HuH-7.5 (cell line): ENCODE measurements around the gene NBPF11.
"Not testable (repeated sequence)": the region's sequence is repeated elsewhere in the genome, so short reads cannot be mapped to it uniquely, and the experiment has no call there.

ENCODE experiments used
- DNase-seq: peaks from one replicate; pipeline ENCODE4 v3.0.0; 2011; ENCODE audit warnings: low spot score

The NBPF11 gene

GRCh38 chr1:148149050-148149815 is 2.8 kb downstream of the NBPF11 start:
- not testable (repeated sequence) for DNase-seq

GRCh38 chr1:148147052-148147838 is 4.8 kb downstream of the NBPF11 start:
- DNase-seq, result not testable (repeated sequence)

- DNase-seq, result not testable (repeated sequence)
Measured at GRCh38 chr1:148146191-148146997, 5.7 kb downstream of the NBPF11 start.

GRCh38 chr1:148143223-148143622 is 8.9 kb downstream of the NBPF11 start:
- not testable (repeated sequence) for DNase-seq

DNA sequence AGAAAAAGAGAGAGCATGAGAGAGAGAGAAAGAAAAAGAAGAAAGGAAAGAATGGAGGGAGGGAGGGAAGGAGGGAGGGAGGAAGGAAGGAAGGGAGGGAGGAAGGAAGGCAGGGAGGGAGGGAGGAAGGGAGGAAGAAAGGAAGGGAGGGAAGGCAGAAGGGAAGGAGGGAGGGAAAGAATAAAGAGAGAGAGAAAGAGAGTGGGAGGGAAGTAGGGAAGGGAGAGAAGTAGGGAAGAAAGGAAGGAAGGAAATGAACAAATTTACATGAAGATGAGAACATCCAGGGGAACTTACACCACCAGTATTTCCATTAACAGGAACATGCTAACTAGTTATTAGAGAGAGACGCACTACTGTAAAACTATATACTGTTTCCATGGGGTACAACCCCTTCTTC is 10.1 kb downstream of the NBPF11 start:
- not testable (repeated sequence) for DNase-seq

GRCh38 chr1:148138606-148139005 is 13.5 kb downstream of the NBPF11 start:
- not testable (repeated sequence) for DNase-seq

DNA sequence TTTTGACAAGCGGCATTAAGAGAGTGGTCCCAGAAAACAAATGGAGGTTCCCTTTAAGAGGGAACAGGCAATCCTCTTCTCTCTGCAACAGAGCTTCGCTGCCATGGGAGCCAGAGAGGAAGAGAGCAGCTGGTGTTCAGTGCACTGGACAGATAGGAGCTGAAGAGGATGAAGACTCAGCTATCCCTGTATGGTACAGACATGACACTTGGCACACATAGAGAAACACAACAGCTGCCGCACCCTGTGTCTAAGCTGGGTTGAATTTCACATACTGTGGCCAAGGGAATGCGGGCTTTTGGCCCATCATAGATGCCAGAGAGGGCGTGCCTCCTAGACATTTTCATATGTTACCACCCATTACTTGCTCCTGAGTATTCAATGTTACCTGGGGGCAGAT is 29.7 kb downstream of the NBPF11 start:
- not testable (repeated sequence) for DNase-seq

DNA sequence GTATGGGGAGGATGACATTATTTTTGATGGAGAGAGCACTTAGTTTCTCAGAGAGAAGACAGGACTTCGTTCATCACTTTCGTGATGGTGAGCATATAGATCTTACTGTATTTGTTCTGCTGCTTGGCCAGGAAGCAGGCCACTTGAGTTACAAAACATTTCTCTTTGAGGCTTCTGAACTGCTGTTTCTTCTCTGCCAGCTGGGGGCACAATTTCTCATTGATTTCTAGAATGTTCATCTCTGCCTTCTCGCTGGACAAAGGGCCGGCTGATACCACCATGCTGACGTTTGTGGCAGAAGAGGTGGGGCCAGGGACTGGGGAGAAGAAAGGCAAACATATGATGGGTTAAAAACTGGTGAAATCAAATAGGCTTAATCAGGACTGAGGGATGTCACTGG is 31.7 kb downstream of the NBPF11 start:
- not testable (repeated sequence) for DNase-seq

DNA sequence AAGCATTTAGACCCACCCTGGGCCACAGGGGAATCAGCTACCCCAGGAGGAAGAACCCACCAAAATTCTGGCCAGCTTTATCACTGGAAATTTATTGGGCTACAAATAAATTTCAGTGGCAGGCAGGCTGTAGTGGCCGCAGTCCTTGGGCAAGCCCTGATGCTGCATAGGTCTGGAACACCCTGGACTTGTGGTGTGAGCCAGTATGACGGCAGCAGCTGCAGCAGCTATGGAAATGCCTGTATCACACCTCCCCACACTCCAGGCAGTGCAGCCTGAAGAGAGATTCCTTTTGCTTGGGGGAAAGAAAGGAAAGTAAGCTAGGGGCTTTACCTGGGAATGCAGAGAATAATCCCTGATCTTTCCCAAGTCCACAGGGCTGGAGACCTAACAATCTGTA is 56.3 kb downstream of the NBPF11 start:
- not testable (repeated sequence) for DNase-seq

GRCh38 chr1:148086196-148086595 is 65.9 kb downstream of the NBPF11 start:
- not testable (repeated sequence) for DNase-seq

- DNase-seq, result not testable (repeated sequence)
Measured at GRCh38 chr1:148081205-148081604, 70.9 kb downstream of the NBPF11 start.

DNA sequence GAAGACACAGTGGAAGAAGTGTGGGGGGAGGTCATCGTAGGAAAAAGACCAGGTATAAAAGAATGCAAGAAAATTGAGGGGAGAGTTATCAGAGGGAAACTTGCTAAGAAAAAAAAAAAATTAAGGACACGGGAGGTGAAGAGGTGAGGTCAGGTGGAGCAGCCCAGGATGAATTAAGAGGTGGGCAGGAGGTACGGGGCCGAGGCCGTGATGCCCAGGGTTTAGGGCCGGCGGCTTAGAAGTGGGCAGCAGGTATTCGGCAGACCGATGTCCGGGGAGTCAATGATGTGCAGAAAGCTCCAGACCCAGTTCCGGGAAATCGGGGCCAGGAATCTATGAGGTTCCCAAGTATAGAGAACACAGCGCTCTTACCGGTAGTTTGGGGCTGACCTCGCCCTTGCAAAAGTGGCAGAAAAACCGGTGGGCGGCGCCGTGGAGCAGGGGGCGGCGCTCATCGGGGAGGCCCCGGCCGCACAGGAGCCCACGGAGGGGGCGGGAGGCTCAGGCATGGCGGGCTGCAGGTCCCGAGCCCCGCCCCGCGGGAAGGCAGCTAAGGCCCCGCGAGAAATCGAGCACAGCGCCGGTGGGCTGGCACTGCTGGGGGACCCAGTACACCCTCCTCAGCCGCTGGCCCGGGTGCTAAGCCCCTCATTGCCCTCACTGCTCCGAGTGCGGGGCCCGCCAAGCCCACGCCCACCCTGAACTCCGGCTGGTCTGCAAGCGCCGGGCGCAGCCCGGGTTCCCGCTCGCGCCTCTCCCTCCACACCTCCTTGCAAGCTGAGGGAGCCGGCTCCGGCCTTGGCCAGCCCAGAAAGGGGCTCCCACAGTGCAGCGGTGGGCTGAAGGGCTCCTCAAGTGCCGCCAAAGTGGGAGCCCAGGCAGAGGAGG is 73.2 kb downstream of the NBPF11 start:
- not testable (repeated sequence) for DNase-seq

DNA sequence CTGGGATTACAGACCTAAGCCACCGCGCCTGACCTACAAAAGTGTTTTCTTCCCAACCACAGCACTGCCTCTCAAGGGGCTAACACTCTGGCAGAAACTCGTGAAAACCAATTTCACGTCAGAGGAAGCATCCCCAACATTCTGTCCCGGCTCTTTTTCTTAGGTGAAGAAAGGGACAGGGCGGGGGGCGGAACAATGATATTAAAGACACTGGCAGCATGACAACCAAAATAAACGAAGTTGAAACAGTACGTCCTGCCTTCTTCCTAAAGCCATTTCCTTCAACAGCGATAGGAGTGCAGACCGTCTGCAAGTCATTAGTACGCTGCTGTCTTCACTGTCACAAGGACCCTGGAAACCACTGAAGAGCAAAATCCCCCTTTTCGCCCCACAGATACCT is 74.0 kb downstream of the NBPF11 start:
- not testable (repeated sequence) for DNase-seq

DNA sequence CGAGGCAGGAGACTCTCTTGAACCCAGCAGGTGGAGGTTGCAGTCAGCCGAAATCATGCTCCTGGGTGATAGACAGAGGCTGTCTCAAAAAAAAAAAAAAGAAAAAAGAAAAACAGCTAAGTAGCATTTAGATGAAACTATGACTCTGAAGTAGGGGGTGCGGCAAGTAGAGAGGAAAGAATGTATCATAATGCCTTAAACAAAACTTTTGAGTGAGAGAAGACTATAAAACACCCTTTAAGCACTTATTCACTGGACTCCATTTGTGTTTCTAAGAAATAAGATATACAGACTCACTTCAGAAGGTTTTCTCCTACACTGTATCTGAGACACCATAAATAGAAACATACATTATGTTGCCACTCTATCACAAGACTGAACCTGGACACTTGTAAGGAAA is 74.6 kb downstream of the NBPF11 start:
- DNase-seq, result not testable (repeated sequence)

DNA sequence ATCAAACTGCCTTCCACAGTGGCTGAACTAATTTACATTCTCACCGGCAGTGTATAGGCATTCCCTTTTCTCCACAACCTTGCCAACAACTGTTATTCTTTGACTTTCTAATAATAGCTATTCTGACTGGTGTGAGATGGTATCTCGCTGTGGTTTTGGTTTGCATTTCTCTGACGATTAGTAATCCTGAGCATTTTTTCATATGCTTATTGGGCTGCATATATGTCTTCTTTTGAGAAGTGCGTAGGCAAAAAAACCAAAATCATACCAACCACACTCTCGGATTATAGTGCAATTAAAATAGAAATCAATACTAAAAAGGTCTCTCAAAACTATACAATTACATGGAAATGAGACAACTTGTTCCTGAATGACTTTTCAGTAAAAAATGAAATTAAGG is 78.7 kb downstream of the NBPF11 start:
- DNase-seq, result not testable (repeated sequence)

DNA sequence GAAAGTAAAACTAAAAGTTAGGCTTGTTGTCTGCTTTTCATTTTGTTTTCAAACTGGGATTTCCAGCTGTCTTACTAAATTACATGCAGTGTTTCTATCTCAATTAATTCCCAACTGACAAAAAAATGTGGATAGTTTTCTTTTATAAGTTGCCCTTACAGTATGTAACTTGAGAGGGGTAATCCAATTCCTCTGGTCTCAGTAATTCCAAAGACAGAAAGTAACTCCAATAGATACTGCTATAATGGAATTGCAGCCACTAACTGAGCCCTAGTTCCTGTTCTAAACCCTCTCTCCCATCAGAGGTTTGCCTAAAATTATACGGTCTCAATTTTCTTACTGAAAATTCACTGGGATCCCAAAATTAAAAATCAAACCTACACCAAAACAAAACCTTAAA is 83.5 kb downstream of the NBPF11 start:
- not testable (repeated sequence) for DNase-seq

GRCh38 chr1:148068201-148068600 is 83.9 kb downstream of the NBPF11 start:
- DNase-seq, result not testable (repeated sequence)

DNA sequence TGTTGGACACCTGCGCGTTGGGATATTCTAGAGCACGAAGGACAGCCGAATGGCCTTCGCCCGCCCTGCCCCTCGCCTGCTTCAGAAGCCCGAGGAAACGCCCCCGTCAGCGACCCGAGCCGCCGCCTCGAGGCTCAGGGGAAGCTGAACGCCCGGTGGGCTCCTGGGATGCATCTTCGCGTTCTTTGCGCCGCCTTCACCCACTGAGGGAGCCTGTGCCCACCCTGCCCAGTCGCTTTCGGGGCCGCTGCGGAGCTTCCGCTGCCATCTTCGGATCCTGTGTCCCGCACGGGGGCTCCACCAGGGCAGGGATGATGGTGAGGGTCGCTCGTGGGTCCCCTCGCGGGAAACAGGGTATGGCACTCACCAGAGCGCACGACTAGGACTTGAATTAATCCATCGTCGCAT is 91.8 kb downstream of the NBPF11 start:
- DNase-seq, result not testable (repeated sequence)

DNA sequence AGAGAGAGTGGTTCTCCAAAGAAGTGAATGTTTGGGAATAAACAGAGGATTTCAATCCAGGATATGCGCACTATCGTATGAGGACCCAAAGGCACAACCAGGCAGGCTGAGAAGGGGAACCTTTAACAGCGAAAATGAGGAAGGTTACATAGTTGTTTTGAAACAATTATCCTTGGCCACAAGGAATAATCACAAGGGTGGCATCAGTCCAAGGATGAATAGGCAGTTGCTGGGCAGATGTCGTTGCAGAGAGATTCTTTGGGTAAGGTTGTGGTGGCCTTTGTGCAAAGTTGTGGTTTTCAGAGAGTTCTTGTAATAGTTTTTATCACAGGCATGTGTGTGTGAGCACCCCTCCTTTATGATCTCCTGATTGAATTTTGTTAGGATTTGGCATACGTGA is 94.7 kb downstream of the NBPF11 start:
- DNase-seq, result not testable (repeated sequence)
